RKO (cell line): ENCODE measurements around the gene RAET1G.
"Not testable (repeated sequence)": the region's sequence is repeated elsewhere in the genome, so short reads cannot be mapped to it uniquely, and the experiment has no call there.

ENCODE experiments used
- DNase-seq: peaks from one replicate; pipeline ENCODE4 v3.0.0-alpha.2; 2016; ENCODE audit warnings: low spot score

The RAET1G gene

GRCh38 chr6:149953934-149954327 lies 31.0 kb upstream of the RAET1G start:
- not testable (repeated sequence) for DNase-seq

- DNase-seq: not testable (repeated sequence)
Measured at GRCh38 chr6:149953390-149953789, 30.5 kb upstream of the RAET1G start.

DNA sequence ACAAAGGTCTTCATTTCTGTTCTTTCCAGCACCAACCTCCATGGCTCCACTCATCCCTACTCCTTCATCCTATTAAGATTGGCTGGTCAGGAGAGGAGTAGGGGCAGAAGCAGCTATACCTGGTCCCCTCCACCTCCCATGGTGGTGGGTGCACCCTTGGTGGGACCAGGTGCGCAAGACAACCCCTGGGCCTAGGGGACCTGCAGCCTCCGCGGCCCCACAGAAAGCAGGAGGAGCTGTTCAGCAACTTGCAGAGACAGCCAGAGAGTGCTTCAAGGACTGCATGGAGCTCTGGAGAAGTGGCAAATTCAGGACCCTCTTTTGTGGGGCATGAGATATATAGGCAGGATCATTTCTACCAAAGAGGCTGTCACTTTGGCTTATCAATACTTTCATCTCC lies 28.7 kb upstream of the RAET1G start:
- no peak for DNase-seq

DNA sequence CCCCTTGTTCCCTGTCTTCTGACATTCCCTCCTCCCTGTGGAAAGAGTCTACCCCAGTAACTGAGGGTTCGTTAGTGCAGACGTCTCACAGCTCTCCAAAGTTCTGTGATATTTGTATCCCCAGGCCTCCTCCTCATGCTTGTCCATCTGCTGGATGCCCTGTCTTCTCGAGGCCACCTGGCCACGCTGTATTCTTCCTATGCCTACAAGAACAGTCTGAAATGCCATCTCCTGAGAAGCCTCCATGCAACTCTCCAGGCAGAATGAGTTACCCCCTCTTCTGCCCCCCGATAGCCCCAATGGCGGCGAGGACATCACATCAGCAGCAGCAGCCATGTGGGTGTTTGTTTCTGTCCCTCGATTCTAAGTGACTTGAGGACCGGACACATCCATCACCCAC lies 28.2 kb upstream of the RAET1G start:
- DNase-seq: no peak

DNA sequence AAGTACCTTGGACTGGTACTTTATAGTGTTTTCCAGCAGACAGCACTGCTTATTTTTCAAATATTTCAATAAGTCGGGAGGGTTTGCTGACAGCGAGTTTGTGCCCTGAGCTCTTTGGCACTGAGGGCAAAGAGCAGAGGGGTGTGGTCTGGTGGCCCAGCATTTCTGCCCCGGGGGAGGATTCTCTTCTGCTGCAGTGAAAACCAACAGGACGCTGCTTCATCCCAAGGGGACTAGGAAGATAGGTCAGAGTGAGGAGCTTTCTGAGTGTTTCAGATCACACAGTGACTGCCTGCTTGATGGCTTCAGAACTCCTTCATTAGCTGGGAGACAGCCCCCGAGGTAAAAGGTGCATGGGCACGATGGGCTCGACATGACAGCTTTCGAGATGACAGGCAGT lies 27.5 kb upstream of the RAET1G start:
- DNase-seq: no peak

DNA sequence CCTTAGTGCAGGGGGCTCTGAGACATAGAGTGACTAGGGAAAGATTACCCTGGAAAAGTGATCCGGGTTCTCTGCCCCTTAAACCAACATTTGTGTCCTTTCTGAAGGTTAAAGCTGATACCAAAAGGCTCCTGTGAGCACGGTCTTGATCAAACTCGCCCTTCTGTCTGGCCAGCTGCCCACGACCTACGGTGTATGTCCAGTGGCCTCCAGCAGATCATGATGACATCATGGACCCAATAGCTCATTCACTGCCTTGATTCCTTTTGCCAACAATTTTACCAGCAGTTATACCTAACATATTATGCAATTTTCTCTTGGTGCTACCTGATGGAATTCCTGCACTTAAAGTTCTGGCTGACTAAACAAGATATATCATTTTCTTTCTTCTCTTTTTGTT lies 25.7 kb upstream of the RAET1G start:
- no peak for DNase-seq

- DNase-seq: no peak
Measured at GRCh38 chr6:149948011-149948410, 25.1 kb upstream of the RAET1G start.

DNA sequence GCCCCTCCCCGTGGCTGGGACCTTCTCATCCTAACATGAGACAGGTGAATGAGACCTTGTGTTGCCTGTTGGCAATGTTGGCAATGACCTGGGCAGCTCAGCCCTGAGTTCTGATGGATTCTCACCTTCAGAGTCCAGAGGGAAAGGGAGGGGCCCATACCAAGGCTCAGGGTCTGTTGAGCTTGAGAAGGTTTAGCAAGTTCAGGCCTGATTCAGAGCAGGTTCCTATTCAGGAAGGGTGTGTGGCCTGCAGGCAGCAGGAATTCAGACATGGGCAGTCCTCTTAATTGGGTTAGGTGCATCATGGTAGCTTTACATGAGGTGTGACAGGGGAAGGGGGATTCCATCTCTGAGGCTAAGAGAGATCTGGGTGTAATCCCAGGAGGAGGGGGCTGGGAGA lies 24.6 kb upstream of the RAET1G start:
- DNase-seq: not testable (repeated sequence)

DNA sequence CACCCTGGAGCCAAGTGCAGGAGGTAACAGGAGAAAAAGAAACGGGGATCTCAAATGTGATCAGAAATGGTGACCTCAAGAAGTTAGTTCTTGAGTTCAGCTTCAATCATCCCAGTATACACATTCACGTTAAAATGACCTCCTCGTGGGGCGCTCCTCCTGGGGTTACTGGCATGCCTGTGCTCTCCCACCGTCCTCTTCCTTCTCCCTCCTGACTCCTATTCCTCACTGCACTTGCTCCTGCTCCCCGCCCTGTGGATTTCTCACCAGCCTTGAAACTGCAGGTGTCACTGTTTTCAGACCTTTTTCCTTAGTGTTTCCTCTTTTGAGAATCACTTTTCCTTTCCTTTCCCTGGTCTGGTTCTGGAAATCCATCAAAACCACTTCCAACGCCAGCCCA lies 23.7 kb upstream of the RAET1G start:
- not testable (repeated sequence) for DNase-seq

GRCh38 chr6:149945276-149945675 lies 22.4 kb upstream of the RAET1G start:
- DNase-seq: not testable (repeated sequence)

GRCh38 chr6:149943321-149943720 lies 20.4 kb upstream of the RAET1G start:
- not testable (repeated sequence) for DNase-seq

DNA sequence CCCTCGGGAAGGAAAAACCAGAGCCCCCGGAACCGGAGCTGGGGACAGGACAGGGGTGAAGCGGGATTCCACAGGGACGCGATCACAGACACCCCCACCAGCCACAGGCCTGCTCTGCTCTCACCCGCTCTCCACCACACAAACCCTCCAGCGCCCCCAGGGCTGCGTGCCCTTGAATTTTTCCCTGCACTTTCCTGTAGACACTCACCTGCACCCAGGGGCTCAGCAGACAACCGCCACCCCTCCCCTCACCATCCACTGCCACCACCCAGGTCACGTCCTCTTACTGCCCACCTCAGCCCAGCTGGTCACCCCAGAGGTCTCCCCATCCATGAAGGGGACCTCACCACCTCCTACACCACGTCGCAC lies 19.5 kb upstream of the RAET1G start:
- peak; percentile 27 for DNase-seq

DNA sequence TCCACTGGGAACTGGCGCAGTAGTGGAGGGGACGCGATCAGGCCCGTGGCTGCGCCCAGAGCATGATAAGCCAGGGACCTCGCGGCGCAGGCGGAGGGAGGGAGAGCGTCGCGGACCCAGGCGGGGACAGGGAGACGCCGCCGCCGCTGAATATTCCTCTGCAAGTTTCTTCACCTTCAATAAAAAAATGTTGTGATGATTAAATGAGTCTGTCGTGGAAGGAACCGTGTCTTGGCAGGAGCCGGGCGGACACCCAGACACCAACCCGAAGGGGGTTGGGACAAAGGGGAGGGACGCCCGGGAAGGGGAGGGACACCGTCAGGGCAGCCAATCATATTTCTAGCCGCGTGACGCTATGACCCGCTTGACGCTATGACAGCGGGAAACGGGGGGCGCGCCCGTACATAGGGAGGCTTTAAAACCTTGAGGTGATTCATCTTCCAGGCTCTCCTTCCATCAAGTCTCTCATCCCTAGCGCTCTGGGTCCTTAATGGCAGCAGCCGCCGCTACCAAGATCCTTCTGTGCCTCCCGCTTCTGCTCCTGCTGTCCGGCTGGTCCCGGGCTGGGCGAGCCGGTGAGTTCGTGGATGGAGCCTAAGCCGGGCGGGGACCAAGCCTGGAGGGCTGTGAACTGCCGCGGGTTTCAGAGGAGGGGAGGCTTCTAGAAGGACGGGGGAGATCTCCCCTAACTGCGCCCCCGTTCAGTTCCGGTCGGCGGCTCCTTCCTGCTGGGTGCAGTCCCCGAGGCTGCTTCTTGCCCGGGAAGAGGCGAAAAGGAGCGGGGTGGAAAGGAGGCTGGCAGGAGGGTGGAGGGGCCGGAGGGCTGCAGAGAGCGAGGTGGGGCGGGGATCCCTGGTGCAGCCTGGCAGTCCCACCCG lies 18.9 kb upstream of the RAET1G start, which contains the start of gene ULBP2:
TSS of gene ULBP2 (plus strand) at position 432 of the 878 bp plus-strand sequence. CDS start at position 491, 59 bp downstream.
- peak; percentile 97 for DNase-seq

GRCh38 chr6:149940672-149940982 lies 17.7 kb upstream of the RAET1G start:
- no peak for DNase-seq

DNA sequence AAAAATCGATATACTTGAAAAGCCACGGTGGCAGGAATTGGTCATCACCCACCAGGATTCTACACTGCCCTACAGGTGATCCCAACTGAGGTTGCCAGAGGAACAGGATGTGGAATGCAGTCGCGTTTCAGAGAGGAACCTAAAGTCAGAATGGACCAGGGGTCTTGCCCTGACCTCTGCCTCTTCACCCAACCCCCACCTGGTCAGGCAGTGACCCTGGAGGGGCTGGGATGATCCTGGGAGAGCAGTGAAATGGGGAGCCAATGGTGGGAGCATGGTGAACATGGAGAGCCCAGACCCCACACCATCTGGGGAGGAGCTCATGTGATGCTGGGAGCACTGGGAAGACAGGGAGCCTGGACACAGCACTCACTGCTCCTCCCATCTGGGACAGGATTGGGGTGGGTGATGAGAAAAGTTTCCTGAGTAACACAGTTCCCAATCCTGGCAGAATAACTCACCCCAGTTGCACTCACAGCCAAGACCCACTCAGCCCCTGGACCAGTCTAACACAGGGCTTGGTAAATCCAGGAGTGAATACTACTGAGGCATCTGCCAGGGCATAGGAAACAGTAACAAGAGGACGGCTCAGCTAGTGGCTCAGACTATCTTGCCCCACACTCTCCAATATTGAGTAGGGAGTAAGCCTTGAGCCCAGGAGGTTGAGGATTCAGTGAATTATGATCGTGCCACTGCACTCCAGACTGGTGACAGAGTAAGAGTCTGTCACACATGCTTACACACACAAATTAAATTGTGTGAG lies 17.2 kb upstream of the RAET1G start:
- no peak for DNase-seq

- no peak for DNase-seq
Measured at GRCh38 chr6:149939356-149939648, 16.4 kb upstream of the RAET1G start.

DNA sequence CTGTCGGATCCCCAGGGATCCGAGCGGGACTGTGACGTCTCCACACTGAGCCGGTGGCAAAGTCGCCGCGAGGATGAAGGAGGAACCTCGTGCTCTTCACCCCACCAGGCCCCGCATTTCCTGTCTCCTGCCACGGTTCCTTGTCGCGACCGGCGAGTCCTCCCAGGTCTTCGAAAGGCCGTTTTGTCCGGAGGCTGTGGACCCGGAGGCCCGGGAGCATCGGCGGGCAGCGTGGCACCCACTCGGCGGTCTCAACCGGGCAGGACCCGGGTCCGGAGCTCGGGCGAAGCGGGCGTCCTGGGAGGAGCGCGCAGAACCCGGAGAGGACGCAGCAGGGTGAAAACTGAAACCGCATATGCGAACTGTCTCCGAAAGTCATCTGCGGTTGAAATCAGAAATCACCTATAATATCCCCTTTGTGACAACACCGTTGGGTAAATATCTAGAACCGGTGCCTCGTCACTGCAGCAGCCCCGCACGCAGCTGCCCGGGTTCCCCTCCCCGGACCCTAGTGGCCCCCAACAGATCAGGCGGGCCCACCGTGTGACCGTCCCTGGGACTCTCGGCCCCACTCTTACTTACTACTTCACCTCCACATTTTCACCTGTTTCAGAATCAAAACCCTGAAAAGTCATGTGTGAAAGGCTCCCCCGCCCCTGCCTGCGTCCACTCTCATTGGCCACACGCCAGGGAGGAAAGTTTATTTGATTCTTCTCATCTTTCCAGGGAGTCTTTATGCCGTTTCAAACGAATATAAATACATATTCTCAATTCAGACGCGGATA lies 15.8 kb upstream of the RAET1G start:
- DNase-seq: peak; percentile 53

DNA sequence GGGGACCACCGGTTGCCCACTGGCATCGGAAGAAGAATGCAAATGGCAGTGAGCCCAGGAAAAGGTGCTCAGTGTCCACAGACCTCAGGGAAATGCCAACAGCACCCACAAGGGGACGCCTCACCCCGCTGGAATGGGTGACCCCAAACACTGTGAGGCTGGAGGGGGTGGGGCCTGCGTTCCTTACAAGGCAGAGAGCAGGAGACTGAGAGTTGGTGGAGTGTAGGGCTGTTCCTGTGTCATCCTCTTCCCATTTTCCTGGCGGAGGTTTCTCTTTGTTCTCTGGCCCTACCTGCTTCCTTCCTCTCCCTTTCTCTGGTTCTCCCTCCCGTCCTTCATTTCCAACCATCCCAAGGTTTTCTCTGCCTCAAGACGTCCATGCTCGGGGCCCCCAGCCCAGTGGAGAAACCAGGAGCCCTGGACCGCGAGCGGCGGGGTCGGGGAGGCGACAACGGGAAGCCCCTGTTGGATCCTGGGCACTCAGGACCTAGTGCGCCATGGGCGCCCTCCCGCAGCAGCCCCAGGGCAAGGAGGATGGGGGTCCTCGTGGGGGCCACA lies 15.2 kb upstream of the RAET1G start:
- peak; percentile 21 for DNase-seq

GRCh38 chr6:149936743-149937142 lies 13.8 kb upstream of the RAET1G start:
- no peak for DNase-seq

DNA sequence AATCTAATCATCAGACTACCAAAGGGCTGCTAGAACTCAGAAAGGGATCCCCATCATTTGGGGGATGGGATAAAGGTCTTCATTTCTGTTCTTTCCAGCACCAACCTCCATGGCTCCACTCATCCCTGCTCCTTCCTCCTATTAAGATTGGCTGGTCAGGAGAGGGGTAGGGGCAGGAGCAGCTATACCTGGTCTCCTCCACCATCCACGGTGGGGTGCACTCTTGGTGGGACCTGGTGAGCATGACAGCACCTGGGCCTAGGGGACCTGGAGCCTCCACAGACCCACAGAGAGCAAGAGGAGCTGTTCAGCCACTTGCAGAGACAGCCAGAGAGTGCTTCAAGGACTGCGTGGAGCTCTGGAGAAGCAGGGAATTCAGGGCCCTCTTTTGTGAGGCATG lies 12.7 kb upstream of the RAET1G start:
- DNase-seq: no peak

GRCh38 chr6:149935246-149935645 lies 12.3 kb upstream of the RAET1G start:
- peak; percentile 38 for DNase-seq
